ENCODE results near the gene SSH2. TPM values are rescaled to one million over a fixed set of nuclear protein-coding genes. Genes with fewer than 3 reads are reported as not detected.

SSH2 gene
- total and polyA plus RNA-seq, 2 experiments from 2014 or later = 8.3 to 18.9 TPM

- H3K36me3 ChIP-seq (ENCODE audit: low read depth) = no peaks in the 10 kb centered on the region; the same call in 1 of the 2 replicates
- 84 to 87% methylated on average over 6 of the region's 6 CpGs for WGBS, 2 experiments (ENCODE audit: low coverage in 1 of 2, low lambda C conversion rate in 2 of 2, missing lambda C conversion rate in 2 of 2)
Observed at GRCh38 chr17:29630630-29631193, 299.3 kb downstream of the SSH2 start.

GRCh38 chr17:29629839-29630238 lies 300.2 kb downstream of the SSH2 start:
- Histone ChIP-seq H3F3A (ENCODE audit: insufficient read depth) (peaks cover 10% of the 10 kb centered on the region), H3K9me2 (ENCODE audit: insufficient read depth) (no peaks in the 10 kb centered on the region), H3K4me2 (ENCODE audit: unreplicated experiment) (no peak overlapping the region), H3K27ac (no peak overlapping the region), H3K4me1 (ENCODE audit: insufficient read depth) (peaks cover 8% of the 10 kb centered on the region), H3K9ac (no peak overlapping the region), H3K9me3 (ENCODE audit: low read depth) (no peaks in the 10 kb centered on the region), H3K79me2 (ENCODE audit: insufficient read depth) (no peaks in the 10 kb centered on the region), H4K20me1 (ENCODE audit: insufficient read depth) (no peaks in the 10 kb centered on the region), H2AFZ (no peak overlapping the region), H3K4me3 (no peak overlapping the region), H3K27me3 (replicated peaks; ENCODE audit: insufficient read depth) (no peaks in the 10 kb centered on the region), H3K36me3 (ENCODE audit: low read depth) (no peaks in the 10 kb centered on the region; the same call in 1 of the 2 replicates)
- DNase-seq = no peak
- TF ChIP-seq EZH2phosphoT487 (IDR thresholded peaks at IDR 0.05; ENCODE audit: insufficient read depth, low read depth) (no peak), EZH2 (IDR thresholded peaks at IDR 0.05; ENCODE audit: insufficient read depth, poor library complexity, severe bottlenecking) (no peak)
- WGBS, 2 experiments (ENCODE audit: low coverage in 1 of 2, low lambda C conversion rate in 2 of 2, missing lambda C conversion rate in 2 of 2) = 53% methylated on average over 2 of the region's 2 CpGs
- in situ Hi-C loops (cut with MboI) = no loop called here

More at GRCh38 chr17:29630630-29631193, 299.3 kb downstream of the SSH2 start:
- DNase-seq = no peak
- no peak overlapping the region for H3K9ac ChIP-seq
- no peak overlapping the region for H2AFZ ChIP-seq
- H3K79me2 ChIP-seq (ENCODE audit: insufficient read depth) = no peaks in the 10 kb centered on the region
- no peaks in the 10 kb centered on the region for H3K9me2 ChIP-seq (ENCODE audit: insufficient read depth)
- no peak overlapping the region for H3K4me2 ChIP-seq (ENCODE audit: unreplicated experiment)
- in situ Hi-C loops (cut with MboI) = no loop called here
- H3F3A ChIP-seq (ENCODE audit: insufficient read depth) = peaks cover 7% of the 10 kb centered on the region
- no peaks in the 10 kb centered on the region for H3K27me3 ChIP-seq (replicated peaks; ENCODE audit: insufficient read depth)
- no peaks in the 10 kb centered on the region for H4K20me1 ChIP-seq (ENCODE audit: insufficient read depth)
- no peak for TF ChIP-seq EZH2phosphoT487 (IDR thresholded peaks at IDR 0.05; ENCODE audit: insufficient read depth, low read depth)
- TF ChIP-seq EZH2 (IDR thresholded peaks at IDR 0.05; ENCODE audit: insufficient read depth, poor library complexity, severe bottlenecking) = no peak
- no peak overlapping the region for H3K27ac ChIP-seq
- H3K4me3 ChIP-seq = no peak overlapping the region
- H3K4me1 ChIP-seq (ENCODE audit: insufficient read depth) = peaks cover 2% of the 10 kb centered on the region; the same call in 1 of the 2 replicates
- H3K9me3 ChIP-seq (ENCODE audit: low read depth) = no peaks in the 10 kb centered on the region

GRCh38 chr17:29628644-29629043 lies 301.4 kb downstream of the SSH2 start:
- Histone ChIP-seq H3K27ac (no peak overlapping the region), H3K4me2 (ENCODE audit: unreplicated experiment) (no peak overlapping the region), H3K9me3 (ENCODE audit: low read depth) (no peaks in the 10 kb centered on the region), H3K9ac (no peak overlapping the region), H3K27me3 (replicated peaks; ENCODE audit: insufficient read depth) (no peaks in the 10 kb centered on the region), H4K20me1 (ENCODE audit: insufficient read depth) (no peaks in the 10 kb centered on the region), H3K79me2 (ENCODE audit: insufficient read depth) (no peaks in the 10 kb centered on the region), H3K9me2 (ENCODE audit: insufficient read depth) (no peaks in the 10 kb centered on the region), H2AFZ (no peak overlapping the region), H3F3A (ENCODE audit: insufficient read depth) (peaks cover 15% of the 10 kb centered on the region), H3K4me3 (no peak overlapping the region), H3K4me1 (ENCODE audit: insufficient read depth) (peaks cover 8% of the 10 kb centered on the region), H3K36me3 (ENCODE audit: low read depth) (no peaks in the 10 kb centered on the region; the same call in 1 of the 2 replicates)
- WGBS, 2 experiments (ENCODE audit: low coverage in 1 of 2, low lambda C conversion rate in 2 of 2, missing lambda C conversion rate in 2 of 2) = 91 to 96% methylated on average over 2 of the region's 2 CpGs
- no peak for DNase-seq
- in situ Hi-C loops (cut with MboI) = no loop called here
- TF ChIP-seq EZH2 (IDR thresholded peaks at IDR 0.05; ENCODE audit: insufficient read depth, poor library complexity, severe bottlenecking) (no peak), EZH2phosphoT487 (IDR thresholded peaks at IDR 0.05; ENCODE audit: insufficient read depth, low read depth) (no peak)

GRCh38 chr17:29627951-29628350 lies 302.1 kb downstream of the SSH2 start:
- no peaks in the 10 kb centered on the region for H3K79me2 ChIP-seq (ENCODE audit: insufficient read depth)
- H3K4me1 ChIP-seq (ENCODE audit: insufficient read depth) = peaks cover 8% of the 10 kb centered on the region
- in situ Hi-C loops (cut with MboI) = no loop called here
- H3K36me3 ChIP-seq (ENCODE audit: low read depth) = no peaks in the 10 kb centered on the region; the same call in 1 of the 2 replicates
- no peak overlapping the region for H3K9ac ChIP-seq
- no peak overlapping the region for H3K4me3 ChIP-seq
- H3K4me2 ChIP-seq (ENCODE audit: unreplicated experiment) = no peak overlapping the region
- H3F3A ChIP-seq (ENCODE audit: insufficient read depth) = peaks cover 15% of the 10 kb centered on the region
- H3K27ac ChIP-seq = no peak overlapping the region
- WGBS, 2 experiments (ENCODE audit: low coverage in 1 of 2, low lambda C conversion rate in 2 of 2, missing lambda C conversion rate in 2 of 2) = 87 to 94% methylated on average over 1 of the region's 1 CpG
- H2AFZ ChIP-seq = no peak overlapping the region
- no peaks in the 10 kb centered on the region for H3K9me3 ChIP-seq (ENCODE audit: low read depth)
- no peaks in the 10 kb centered on the region for H3K27me3 ChIP-seq (replicated peaks; ENCODE audit: insufficient read depth)
- TF ChIP-seq EZH2phosphoT487 (IDR thresholded peaks at IDR 0.05; ENCODE audit: insufficient read depth, low read depth) = no peak
- H3K9me2 ChIP-seq (ENCODE audit: insufficient read depth) = no peaks in the 10 kb centered on the region
- H4K20me1 ChIP-seq (ENCODE audit: insufficient read depth) = no peaks in the 10 kb centered on the region
- no peak for DNase-seq

All from GM23248 (cell line).